GM10248 (cell line): Measurements from ENCODE around the gene RRP12.

Experiments used
- CTCF ChIA-PET: fragments of 300-600 bp; sonication (Branson Sonifier 250); formaldehyde crosslinking; extraction: SDS; loops from one replicate; lab custom pipeline; 2021; ENCODE audit warnings: antibody characterized with exemption; lab: Yijun Ruan, JAX
- POLR2A ChIA-PET: fragments of 350-650 bp; sonication (Branson Sonifier 250); formaldehyde crosslinking; extraction: SDS; loops from one replicate; lab custom pipeline; 2020; ENCODE audit warnings: antibody characterized with exemption; lab: Yijun Ruan, JAX
- DNase-seq: peaks from one replicate; pipeline ENCODE4 v3.0.0; 2012; ENCODE audit errors: extremely low spot score
- TF ChIP-seq, protein P1 (sequence below): IDR thresholded peaks from 2 replicates; pipeline ENCODE4 v1.5.1; 2012; ENCODE audit warnings: mild to moderate bottlenecking, low read depth; ENCODE audit errors: extremely low read depth, missing control alignments, control extremely low read depth

RRP12 gene

DNA sequence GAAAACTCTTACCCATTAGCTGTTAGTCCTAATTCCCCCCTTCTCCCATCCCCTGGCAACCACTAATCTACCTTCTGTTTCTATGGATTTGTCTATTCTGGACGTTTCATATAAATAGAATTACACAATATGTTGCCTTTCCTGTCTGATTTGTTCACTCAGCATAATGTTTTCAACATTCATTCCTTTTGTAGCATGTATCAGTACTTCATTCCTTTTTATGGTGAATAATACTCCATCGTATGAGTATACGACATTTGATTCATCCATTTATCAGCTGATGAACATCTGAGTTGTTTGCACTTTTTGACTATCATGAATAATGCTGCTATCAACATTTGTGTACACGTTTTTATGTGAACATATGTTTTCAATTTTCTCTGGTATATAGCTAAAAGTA lies 86.5 kb downstream of the RRP12 start:
- DNase-seq = no peak
- TF ChIP-seq, protein P1, sequence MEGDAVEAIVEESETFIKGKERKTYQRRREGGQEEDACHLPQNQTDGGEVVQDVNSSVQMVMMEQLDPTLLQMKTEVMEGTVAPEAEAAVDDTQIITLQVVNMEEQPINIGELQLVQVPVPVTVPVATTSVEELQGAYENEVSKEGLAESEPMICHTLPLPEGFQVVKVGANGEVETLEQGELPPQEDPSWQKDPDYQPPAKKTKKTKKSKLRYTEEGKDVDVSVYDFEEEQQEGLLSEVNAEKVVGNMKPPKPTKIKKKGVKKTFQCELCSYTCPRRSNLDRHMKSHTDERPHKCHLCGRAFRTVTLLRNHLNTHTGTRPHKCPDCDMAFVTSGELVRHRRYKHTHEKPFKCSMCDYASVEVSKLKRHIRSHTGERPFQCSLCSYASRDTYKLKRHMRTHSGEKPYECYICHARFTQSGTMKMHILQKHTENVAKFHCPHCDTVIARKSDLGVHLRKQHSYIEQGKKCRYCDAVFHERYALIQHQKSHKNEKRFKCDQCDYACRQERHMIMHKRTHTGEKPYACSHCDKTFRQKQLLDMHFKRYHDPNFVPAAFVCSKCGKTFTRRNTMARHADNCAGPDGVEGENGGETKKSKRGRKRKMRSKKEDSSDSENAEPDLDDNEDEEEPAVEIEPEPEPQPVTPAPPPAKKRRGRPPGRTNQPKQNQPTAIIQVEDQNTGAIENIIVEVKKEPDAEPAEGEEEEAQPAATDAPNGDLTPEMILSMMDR = no peak
- ChIA-PET CTCF (interaction anchor here (1.5 kb wide), 1 partner anchor 9 kb away, joined by 3 read pairs; no protein-coding TSS in a partner anchor), POLR2A (no interaction called here)

DNA sequence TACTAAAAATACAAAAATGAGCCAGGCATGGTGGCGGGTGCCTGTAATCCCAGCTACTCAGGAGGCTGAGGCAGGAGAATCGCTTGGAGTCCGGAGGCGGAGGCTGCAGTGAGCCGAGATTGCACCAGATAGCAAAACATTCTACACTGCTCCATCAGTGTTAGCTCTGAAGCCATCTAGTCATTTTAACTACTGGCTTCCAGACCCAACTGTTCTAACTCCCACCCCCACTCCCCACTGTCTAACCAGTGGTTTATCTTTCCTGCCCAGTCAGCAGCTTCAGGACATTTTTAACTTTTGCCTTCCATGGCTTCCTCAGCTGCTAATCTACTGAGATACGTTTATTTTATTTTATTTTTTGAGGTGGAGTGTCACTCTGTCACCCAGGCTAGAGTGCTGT lies 88.2 kb downstream of the RRP12 start:
- CTCF ChIA-PET = interaction anchor here (1.3 kb wide), 1 partner anchor 39 kb away, joined by 3 read pairs; no protein-coding TSS in a partner anchor
- TF ChIP-seq, protein P1 = no peak
- POLR2A ChIA-PET = no interaction called here
- no peak for DNase-seq

GRCh38 chr10:97311111-97311626 lies 90.0 kb downstream of the RRP12 start:
- ChIA-PET POLR2A (no interaction called here), CTCF (interaction anchor here (1.1 kb wide), 1 partner anchor 32 kb away, joined by 3 read pairs; no protein-coding TSS in a partner anchor)
- TF ChIP-seq, protein P1 = no peak
- DNase-seq = no peak

GRCh38 chr10:97307866-97308780 lies 93.0 kb downstream of the RRP12 start:
- TF ChIP-seq, protein P1 = no peak
- ChIA-PET CTCF (interaction anchor here (1.1 kb wide), 2 partner anchors 14 to 29 kb away, joined by 3 read pairs; no protein-coding TSS in a partner anchor), POLR2A (no interaction called here)
- no peak for DNase-seq

GRCh38 chr10:97307441-97307840 lies 93.7 kb downstream of the RRP12 start:
- DNase-seq = no peak
- TF ChIP-seq, protein P1 = no peak
- CTCF ChIA-PET = interaction anchor here (1.1 kb wide), 2 partner anchors 13 to 29 kb away, joined by 3 read pairs; no protein-coding TSS in a partner anchor
- POLR2A ChIA-PET = no interaction called here
